Stimulated activated naive CD4-positive, alpha-beta T cell treated with Interleukin-2 at 50 U/mL for 16 hours (primary cell): ENCODE data around the gene DNAH17.

ENCODE experiments used
- DNase-seq: peaks from one replicate; lab custom pipeline; 2025; lab: John Stamatoyannopoulos, UW

Gene DNAH17

DNA sequence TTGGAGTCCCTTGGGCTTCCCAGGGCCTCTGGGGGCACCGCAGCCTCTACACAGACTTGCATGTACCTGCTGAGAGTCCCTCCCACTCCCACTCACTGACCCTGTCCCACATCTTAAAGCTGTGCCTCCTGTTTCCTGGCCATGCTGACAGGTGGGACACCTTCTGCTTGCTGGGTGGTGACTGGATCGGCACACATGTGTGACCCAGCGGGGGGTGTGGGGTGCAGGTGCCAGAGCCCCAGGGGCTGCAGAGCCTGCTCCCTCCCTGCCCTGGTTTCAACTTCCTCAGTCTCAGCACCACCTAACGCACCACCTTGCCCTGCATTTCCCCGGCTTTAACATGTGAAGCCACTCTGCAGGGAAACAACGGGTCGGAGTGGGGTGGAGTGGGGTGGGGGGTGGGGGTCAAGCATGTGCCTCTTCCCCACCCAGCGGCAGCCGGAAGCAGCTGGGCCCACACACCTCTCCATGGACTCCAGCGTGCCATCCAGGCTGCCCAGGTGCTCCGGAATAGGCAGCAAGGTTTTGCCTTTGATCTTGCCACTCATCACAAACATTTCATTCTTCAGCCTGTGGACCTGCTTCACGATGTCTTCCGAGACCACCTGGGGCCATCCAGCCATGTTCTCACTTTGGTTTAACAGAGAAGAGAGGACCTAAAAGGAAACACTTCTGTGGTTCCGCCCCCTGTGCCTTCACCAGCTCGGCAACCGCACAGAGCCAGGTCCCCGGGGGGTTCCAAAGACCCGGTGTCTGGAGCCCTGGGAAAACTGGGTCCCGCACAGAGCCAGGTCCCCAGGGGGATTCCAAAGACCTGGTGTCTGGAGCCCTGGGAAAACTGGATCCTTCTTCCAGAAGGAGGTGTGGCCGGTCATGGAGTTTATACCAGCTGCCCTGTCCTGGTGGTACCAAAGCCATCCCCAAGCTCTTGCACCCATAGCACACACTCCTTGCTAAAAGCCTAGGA lies 4.7 kb downstream of the DNAH17 start:
- DNase-seq, result no peak

DNA sequence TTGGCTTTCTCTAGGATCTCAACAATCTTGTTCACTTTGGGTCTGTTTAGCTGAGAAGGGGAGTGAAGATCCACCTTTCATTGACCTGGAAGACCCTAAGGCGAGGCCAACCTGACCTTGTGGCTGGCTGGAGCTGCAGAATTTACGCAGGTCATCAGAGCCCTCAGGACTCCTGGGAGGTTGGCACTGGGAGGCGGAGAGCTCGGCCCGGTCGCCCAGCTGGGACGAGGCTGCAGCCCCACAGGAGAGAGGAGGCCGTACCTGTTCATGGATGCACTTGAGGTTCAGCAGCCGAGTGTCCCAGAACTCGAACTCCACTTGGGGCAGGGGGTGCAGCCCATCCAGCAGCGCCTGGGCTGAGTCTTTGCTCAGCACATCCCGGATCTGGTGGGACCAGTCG lies 5.9 kb downstream of the DNAH17 start:
- no peak for DNase-seq

DNA sequence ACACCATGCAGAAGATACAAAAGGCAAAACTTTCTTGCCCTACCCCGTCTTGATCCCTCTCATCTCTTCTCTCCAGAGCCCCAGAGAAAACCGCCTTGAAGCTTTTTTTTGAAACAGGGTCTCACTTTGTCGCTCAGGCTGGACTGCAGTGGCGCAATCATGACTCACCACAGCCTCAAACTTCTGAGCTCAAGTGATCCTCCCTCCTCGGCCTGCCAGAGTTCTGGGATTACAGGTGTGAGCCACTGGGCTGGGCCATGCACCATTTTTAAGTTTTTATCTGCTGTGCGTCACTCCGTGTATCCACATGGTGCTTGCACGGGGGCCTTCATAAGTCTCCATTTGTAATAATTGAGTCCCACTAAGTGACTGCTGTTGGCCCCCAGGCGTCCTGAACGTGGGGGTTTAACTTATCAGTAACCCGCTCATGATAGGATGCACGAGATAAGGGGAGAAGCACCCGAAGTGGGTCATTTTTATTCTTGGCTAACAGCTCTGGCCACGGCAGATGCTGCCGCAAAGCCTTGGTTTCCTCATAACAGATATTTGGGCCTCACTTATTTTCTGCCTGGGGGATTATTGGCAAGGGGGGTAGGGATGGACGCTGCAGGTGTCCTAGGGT lies 8.6 kb downstream of the DNAH17 start:
- no peak for DNase-seq

DNA sequence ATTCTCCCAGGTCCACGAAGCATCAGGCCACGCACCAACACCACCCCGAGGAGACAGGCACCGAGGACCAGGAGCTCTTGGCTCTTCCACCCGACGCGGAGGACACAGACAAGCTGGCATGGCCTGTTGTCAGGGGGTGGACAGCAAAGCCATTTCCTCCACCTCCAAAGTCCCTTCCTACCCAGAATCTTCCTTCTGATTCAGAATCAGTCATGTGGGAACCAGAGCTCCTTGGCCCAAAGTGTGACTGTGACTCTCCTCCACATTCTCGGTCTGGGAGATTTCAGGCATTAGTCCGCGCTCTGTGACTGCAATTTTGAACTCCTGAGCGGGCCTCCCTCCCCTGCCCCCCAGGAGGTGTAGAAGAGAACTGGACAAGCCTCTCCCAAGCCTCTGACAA lies 9.2 kb downstream of the DNAH17 start:
- no peak for DNase-seq

DNA sequence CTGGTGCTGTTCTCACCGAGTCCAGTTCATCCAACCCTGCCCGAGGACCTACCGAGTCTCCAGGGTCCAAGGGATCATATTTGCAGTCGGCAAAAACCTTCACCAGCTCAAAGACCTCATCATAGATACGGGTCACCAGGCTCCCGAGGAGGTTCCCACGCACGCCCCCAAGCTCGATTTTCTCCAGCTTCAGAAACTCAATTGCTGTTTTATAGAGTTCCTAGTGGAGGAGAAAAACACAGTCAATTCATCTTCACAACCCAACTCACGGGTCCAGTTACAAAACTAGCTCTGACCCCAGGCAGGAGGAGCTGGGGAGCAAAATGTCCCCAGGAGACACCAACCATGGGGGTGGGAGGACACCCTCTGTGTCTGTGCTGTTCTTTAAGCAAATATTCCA lies 10.2 kb downstream of the DNAH17 start:
- DNase-seq, result no peak

DNA sequence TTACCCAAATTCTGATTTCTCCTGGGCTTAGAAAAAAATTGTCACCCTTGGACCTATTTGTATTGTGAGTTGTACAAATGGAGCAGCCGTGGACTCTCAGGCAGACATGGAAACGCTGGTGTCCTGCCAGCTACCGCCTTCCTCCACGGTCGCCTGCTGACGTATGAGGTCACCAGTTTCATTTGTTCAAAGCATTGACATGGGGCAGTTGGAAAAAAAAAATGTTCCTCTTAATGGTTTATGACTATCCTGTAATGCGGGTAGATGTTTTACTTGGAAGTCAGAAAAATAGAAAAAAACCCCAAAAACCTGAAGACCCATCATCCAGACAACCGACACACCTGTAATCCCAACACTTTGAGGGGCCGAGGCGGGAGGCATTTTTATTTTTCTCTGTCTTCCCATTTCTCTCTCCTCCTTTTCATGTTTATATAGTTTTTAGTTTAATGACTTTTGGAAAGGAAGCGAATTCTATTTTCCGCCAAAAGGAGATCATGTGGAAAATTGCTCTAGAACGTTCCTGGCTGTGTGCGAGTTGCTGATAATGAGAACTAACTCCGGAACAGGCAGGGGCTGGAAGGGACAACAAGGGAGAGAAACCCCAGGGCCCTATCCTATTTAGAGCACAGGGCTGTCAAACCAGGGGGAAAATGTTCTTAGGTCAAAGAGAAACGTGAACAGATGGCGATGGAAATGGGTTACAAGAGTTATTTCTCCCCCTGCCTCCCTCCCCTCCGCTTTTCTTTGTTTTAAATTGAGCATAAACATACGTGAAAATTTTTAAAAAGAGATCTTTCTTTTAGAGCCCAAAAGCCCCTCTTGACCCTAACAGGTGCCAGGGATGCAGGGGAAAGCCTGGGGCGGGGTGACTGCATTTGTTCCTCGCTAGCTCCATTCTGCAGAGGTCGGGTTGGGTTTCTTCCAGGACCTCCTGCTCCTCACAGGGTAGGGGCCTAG lies 13.7 kb downstream of the DNAH17 start:
- DNase-seq, result no peak

DNA sequence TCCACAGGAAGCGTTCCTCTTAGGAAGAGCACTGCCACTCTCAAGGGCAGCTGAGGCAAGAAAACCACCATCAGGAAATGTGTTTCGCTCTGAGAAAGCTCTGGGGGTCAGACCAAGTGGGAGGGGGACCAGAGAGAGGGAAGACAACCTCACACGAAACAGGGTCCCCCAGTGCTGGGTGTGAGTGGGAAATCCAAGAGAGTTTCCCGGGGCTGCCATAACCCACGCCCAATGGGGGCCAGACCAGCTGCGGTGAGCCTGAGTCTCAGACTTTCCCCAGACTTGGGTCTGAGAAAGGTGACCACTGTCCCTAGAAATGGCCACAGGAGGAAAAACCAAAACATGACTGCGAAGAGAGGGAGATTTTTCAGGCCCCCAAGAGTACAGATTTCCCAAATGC lies 14.5 kb downstream of the DNAH17 start:
- no peak for DNase-seq

DNA sequence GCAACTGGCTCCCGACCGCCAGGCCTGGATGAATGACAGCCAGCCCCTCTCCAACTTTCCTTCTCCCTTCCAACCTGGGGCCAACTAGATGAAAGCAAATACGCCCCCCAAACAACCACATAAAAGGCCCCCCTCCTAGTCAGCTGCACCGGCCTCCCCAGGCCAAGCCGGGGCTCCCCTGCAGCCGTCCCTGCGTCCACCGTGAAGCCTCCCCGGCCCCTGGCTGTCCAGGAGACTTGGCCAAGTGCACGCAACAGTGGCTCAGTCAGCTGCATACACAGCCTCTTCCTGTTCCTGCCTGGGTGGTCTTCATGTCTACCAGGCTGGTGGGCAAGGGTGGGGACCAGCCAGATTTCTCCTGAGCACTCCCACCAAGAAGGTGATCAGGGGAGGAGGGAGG lies 16.0 kb downstream of the DNAH17 start:
- DNase-seq, result no peak

DNA sequence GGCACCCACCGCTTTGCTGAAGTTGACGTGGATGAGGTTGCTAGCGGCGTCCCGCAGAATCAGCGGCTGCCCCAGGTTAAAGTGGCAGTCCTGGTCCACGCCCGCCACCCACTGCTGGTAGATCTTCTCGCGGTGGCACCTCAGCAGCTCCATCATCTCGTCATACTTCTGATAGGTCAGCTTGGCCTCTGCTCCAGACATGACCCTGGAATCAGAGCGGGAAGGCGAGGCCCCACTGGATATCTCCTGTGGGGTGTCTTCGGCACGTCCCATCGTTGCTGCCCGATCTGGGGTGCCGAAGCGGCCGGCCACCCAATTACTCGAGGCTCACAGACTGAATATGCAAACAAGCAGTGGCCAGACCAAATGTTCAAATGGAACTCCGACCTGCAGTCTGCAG lies 16.5 kb downstream of the DNAH17 start:
- no peak for DNase-seq

DNA sequence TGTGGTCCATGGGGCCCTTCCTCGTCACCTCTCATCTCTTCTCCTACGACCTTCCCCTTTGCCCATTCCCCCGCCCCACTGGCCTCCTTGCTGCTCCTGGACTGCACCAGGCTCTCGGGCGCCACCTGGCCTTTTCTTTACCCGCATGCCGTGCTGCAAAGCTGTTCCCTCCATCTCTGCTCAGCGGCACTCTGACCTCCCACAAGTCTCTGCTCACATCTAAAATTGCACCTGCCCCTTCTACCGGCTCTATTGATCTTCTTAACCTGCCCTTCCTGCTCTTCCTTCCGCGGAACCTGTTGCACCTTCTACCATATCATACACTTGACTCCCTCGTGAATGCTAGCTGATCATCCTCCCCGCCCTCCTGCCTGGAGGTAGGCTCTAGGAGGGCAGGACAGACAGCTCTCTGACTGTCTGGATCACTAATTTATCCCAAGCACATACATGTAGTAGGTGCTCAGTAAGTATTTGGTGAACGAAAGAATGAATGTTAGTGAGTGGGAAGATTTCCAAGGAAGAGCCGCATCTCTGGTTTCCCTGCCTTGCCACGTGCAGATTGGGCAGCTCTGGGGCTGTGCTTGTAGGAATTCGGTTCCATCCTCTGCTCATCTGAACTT lies 17.3 kb downstream of the DNAH17 start:
- no peak for DNase-seq

DNA sequence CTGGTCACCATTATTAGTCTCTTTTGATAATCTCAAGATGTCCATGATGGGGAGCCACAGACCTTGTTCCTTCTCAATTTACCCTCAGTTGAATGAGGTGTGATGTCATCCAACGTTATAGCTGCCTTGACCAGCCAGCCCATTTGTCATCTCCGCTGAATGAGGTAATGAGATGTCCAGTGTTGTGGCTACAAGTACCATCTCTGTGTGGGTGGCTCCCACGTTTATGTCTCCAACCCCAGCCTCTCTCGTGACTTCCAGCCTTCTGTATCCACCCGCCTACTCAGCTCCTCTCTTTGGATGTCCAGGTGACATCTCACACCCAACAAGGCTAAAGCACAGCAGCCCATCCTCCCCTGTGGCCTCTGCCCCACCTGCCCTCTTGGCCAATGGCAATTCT lies 18.2 kb downstream of the DNAH17 start:
- no peak for DNase-seq

DNA sequence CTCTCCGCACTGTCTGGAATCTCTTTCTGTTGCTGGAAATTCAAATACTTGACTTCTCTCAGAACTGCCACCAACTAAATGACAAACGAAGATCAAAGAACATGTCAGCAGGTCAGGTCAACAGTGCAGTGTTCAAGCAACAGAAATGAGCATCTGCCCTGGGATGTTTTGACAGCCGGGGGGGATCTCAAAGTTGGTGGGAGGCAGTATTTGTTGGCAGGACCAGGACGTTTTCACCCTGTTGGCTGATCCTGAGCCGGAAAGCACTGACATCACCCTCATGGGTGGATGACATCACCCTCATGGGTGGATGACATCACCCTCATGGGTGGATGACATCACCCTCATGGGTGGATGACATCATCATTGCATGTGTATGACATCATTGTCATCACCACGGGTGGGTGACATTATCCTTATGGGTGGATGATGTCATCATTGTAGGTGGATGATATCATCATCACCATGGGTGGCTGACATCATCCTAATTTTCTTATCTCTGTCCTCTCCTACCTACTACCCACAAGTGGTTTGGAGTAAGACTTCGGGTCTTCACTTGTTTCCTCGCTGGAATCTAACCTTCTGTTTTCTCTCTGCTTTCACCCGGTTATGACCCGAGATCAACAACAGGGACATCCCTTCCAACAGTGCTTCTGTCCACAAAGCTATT lies 18.9 kb downstream of the DNAH17 start:
- no peak for DNase-seq

DNA sequence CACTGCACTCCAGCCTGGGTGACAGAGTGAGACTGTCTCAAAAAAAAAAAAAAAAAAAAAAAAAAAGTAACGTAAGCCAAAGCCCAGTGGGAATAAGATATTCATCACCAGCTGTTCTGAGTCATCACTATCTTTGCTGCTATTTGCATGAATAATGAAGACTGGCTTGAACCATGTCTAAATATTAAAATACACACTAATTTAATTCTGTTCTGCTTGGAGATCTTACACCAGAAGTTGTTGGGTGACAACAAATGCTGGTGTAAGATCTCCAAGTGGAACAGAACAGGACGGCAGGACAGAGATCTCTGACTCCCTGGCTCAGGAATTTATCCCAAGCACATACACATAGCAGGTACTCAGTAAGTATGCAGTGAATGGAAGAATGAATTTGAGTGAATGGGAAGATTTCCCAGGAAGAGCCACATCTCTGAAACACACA lies 19.6 kb downstream of the DNAH17 start:
- DNase-seq, result no peak

DNA sequence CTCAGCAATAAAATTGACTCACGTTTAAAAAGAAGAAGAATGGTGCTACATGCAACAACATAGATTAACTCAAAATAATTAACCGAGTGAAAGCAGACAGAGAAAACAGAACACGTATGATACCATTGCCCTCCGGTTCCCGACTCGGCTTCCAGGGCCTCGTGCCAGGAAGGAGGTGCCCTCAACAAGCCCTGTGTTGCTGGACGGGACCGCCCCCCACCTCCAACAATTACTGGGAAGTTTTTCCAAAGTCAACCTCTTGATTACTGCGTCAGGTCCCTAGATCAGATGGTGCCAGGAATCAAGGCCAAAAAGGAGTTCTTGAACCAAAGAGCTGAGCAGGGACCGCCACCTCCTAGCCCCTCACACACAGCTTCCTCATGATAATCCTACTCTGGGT lies 20.4 kb downstream of the DNAH17 start:
- no peak for DNase-seq

DNA sequence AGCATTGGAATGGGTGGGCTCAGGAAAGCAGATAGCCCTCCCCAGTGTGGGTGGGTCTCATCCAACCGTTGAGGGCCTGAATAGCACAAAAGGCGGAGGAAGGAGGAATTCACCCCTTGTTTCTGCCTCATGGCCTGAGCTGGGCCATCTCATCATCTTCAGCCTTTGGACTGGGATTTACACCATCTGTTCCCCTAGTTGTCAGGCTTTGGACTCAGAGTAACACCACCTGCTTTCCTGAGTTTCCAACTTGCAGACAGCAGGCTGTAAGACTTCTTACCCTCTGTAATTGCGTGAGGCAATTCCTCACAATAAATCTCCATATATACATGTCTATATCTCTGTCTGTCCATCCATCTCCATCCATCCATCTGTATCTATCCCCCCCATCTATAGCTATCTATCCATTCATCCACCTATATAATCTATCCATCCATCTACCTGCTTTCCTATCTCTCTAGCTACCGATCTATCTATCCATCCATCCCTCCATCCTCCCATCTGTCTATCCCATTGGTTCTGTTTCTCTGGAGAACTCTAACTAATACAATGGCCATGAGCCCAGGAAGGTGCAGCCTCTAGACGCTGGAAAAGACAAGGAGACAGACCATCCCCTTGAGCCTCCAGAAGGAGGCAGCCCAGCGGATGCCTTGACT lies 21.3 kb downstream of the DNAH17 start:
- DNase-seq, result no peak

DNA sequence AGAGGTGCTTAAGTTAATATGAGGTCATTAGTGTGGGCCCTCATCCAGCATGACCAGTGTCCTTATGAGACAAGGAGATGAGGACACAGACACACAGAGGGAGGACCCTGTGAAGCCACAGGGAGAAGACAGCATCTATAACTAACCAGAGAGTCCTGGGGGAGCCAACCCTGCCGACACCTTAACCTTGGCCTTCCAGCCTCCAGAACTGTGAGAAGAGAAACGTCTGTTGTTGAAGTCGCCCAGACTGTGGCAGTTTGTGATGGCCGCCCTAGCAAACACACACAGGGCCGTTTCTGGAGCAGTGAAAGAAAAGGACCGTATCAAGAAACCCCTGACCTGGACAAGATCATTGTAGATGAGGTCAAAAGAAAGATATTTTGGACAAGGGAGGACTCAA lies 26.7 kb downstream of the DNAH17 start:
- no peak for DNase-seq

DNA sequence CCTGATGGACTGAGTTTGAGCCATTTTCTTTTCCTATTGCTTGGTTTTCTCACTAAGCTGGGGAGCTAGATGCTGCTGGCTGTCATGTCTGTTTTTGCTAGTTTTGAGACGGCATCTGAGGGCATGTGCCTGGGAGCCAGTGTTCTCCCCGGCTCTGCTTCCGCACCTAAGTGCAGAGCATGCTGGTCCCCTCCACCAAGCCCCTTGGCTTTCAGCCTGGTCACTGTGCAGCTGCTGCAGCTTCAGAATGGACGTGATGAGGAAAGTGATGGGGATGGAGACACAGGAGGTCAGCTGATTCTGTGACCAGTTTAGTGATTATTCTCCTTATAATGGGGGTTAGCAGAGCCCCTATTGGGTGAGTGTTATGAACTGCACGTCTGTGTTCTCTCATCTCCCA lies 28.5 kb downstream of the DNAH17 start:
- no peak for DNase-seq

DNA sequence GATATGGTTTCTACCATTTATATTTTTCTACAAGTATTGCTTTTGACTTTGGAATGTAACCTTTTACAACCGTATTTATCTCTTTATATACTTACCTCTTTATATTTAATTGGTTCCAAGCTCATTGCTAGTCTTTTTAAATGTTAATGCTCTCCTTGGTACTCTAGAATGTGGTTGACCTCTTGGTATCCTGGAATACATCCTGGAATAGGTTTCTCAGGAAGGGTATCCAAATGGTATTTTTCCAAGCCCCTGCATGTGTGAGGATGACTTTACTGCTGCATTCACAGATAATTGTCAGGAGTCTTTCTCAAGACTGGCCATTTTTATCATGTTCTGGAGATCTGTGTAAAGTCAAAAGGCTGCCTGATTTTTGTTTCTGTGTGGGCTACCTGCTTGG lies 30.2 kb downstream of the DNAH17 start:
- DNase-seq, result no peak

DNA sequence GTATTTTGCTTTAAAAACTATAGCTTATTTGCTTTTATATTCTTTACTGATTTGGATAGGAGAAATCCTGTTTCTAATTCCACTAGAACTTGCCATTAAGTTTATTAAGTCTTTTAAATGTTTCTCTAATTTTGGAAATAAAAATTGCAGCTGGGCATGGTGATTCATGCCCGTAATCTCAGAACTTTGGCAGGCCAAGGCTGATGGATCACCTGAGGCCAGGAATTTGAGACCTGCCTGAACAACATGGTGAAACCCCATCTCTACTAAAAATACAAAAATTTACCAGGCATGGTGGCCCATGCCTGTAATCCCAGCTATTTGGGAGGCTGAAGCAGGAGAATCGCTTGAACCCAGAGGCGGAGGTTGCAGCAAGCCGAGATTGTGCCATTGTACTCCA lies 30.7 kb downstream of the DNAH17 start:
- DNase-seq, result no peak

DNA sequence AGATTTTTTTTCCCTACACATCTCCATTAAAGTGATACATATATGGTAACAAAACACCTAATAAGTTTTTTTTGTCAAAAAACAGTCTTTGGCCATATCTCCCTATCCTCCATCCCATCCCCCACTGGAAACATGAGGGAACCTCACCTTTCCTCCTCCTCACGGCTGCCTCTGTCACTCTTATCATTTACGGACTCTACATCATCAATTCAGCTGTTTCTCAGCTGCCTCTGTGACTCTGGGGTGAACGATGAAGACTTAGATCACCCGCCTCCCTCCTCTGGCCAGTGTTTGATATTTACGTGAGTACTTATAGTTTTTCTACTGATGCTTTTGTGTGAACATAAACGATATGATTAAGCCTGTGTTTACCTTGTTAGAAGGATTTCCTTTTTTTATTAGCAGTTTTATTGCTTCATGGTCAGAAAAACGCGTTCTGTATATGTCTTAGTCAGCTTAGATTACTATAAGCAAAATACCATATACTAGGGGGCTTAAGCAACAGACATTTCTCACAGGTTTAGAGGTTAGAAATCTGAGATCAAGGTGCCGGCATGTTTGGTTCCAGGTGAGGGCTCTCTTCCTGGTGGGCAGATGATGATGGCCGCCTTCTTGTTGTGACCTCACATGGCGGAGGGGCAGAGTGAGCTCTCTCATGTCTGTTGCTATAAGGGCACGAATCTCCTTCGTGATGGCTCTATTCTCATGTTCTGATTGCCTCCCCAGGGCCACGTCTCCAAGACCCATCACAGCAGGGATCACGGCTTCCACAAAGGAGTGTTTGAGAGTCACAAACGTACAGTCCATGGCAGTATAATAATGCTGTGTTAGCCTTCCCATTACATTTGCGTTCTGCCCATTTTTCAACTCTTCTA lies 32.1 kb downstream of the DNAH17 start:
- no peak for DNase-seq
